Epithelial cell of prostate (primary cell): ENCODE results near the gene EXD2.
A peak's percentile ranks its signal among the peaks of the same experiment; 100 is the strongest.
"Not testable (repeated sequence)": the region's sequence is repeated elsewhere in the genome, so short reads cannot be mapped to it uniquely, and the experiment has no call there.

Source experiments
- DNase-seq: peaks from one replicate; pipeline ENCODE4 v3.0.0-alpha.2; 2011; ENCODE audit warnings: low read depth, low spot score
- H3K27ac ChIP-seq: fragments of 450-650 bp; 2 replicates; pipeline ENCODE4 v1.5.1; 2017; ENCODE audit warnings: mild to moderate bottlenecking

The EXD2 gene

GRCh38 chr14:69191340-69192111 lies at the start of gene EXD2:
Gene EXD2 (plus strand): TSS chr14:69191498. CDS start chr14:69209471, 17,973 bp downstream.
- DNase-seq = peak; percentile 57
- peak within 1 kb of the TSS; percentile 82 for H3K27ac ChIP-seq

- no peak overlapping the region for H3K27ac ChIP-seq
- DNase-seq = no peak
These were observed 49.7 kb upstream of the EXD2 start for GRCh38 chr14:69141550-69141949.

- no peak overlapping the region for H3K27ac ChIP-seq
- no peak for DNase-seq
These were observed 49.2 kb upstream of the EXD2 start for GRCh38 chr14:69142101-69142500.

GRCh38 chr14:69149461-69150244 lies 41.6 kb upstream of the EXD2 start:
- no peak for DNase-seq
- H3K27ac ChIP-seq = peak overlapping the region; percentile 77

- DNase-seq = no peak
- H3K27ac ChIP-seq = peak overlapping the region; percentile 77
These were observed 39.7 kb upstream of the EXD2 start for GRCh38 chr14:69151458-69152180.

GRCh38 chr14:69152181-69152901 lies 39.0 kb upstream of the EXD2 start:
- peak overlapping the region; percentile 77 for H3K27ac ChIP-seq
- no peak for DNase-seq

- H3K27ac ChIP-seq = peak within 1 kb of the TSS; percentile 77
- DNase-seq = peak; percentile 79
These were observed 38.5 kb upstream of the EXD2 start, which contains the start of gene DCAF5 for GRCh38 chr14:69152902-69153151. Gene DCAF5 (minus strand): TSS chr14:69153119. CDS start chr14:69152978, 141 bp downstream.

GRCh38 chr14:69153152-69153872 lies 38.0 kb upstream of the EXD2 start:
- H3K27ac ChIP-seq = peak overlapping the region; percentile 77
- DNase-seq = no peak

GRCh38 chr14:69153873-69154270 lies 37.4 kb upstream of the EXD2 start:
- no peak for DNase-seq
- peak overlapping the region; percentile 77 for H3K27ac ChIP-seq

- DNase-seq = no peak
- H3K27ac ChIP-seq = no peak overlapping the region
These were observed 36.5 kb upstream of the EXD2 start for GRCh38 chr14:69154779-69155178.

GRCh38 chr14:69156224-69156623 lies 35.1 kb upstream of the EXD2 start:
- no peak for DNase-seq
- H3K27ac ChIP-seq = no peak overlapping the region

- DNase-seq = no peak
- no peak overlapping the region for H3K27ac ChIP-seq
These were observed 29.7 kb upstream of the EXD2 start for GRCh38 chr14:69161590-69161989.

- not testable (repeated sequence) for DNase-seq, H3K27ac ChIP-seq
These were observed 25.5 kb upstream of the EXD2 start for GRCh38 chr14:69165787-69166186.

GRCh38 chr14:69170839-69171238 lies 20.5 kb upstream of the EXD2 start:
- no peak for DNase-seq
- H3K27ac ChIP-seq = no peak overlapping the region

GRCh38 chr14:69171569-69171968 lies 19.7 kb upstream of the EXD2 start:
- DNase-seq = no peak

GRCh38 chr14:69175130-69175529 lies 16.2 kb upstream of the EXD2 start:
- DNase-seq = no peak
- H3K27ac ChIP-seq = no peak overlapping the region

More at GRCh38 chr14:69171569-69171968, 19.7 kb upstream of the EXD2 start:
- H3K27ac ChIP-seq = no peak overlapping the region

GRCh38 chr14:69181491-69181890 lies 9.8 kb upstream of the EXD2 start:
- no peak for DNase-seq
- H3K27ac ChIP-seq = no peak overlapping the region

GRCh38 chr14:69182580-69182979 lies 8.7 kb upstream of the EXD2 start:
- H3K27ac ChIP-seq, DNase-seq: not testable (repeated sequence)

GRCh38 chr14:69183735-69184134 lies 7.6 kb upstream of the EXD2 start:
- no peak for DNase-seq
- H3K27ac ChIP-seq = no peak overlapping the region

- no peak overlapping the region for H3K27ac ChIP-seq
- DNase-seq = no peak
These were observed 1.1 kb upstream of the EXD2 start for GRCh38 chr14:69190191-69190590.
